Activated CD4-positive, alpha-beta T cell treated with anti-CD3 and anti-CD28 coated beads, Interleukin-2, amount 50 U/mL, for 48 hours (primary cell): ENCODE measurements around the gene SIGLEC10.

Experiments
- DNase-seq, 2 experiments: peaks; one replicate each; pipeline ENCODE4 v3.0.0-alpha.2; 2020

Gene SIGLEC10

DNA sequence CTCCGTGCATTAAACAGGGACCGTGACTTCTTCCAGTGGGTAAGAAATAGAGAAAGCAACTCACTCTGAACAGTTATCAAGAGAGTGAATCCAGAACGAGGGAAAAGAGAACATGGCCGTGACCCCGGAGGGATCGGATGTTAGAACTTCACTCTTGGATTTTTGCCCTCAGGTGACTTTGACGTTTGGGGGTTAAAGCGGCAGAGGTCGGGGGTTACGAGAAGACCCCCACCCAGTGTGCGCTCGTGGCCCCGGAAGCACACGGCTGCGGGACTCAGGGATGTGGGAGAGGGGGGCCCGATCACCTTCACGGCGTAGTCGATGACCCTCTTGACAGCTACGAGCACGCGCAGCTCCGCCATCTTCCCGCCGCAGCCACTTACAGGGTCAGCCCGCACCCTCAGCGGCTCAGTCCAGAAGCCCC lies 51.5 kb downstream of the SIGLEC10 start, which contains the start of gene ETFB:
Gene ETFB (minus strand): TSS at position 424 of the 424 bp plus-strand sequence. CDS start 62 bp downstream, at position 362.
- no peak for DNase-seq

DNA sequence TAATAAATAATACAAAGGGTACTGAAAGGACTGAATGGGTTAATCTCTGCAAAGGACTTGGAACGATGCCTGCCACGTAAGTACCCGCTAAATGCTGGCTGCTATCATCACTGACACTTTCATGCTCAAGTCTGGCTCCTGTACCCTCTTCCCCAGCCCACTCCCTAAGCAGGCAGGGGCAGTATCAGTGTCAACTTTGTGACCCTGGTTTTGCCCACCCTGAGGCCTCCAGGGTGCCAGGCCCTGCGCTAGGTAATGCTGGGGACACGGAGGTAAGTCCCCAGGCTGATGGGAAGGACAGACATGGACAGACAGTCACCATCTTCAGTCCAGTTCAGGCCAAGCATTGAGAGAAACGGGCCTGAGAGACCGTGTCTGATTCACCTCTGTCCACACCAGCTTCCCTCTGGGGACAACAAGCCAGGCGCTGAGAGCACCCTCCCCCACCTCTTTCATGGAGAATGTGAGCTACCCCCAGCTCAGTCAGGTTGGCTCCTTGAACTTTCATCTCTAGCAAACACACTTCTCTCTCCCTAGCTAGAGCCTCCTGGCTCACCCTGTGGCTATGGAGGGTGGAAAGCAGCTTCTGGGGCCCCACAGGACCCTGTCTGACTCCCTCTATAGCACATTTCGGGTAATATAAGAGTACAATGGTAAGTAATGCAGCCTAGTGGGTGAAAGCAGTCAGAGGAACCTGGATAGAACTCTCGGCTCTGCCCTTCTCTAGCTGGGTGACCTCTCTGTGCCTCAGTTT lies 52.1 kb downstream of the SIGLEC10 start:
- DNase-seq: peak in 1 of 2 experiments; percentile 26

DNA sequence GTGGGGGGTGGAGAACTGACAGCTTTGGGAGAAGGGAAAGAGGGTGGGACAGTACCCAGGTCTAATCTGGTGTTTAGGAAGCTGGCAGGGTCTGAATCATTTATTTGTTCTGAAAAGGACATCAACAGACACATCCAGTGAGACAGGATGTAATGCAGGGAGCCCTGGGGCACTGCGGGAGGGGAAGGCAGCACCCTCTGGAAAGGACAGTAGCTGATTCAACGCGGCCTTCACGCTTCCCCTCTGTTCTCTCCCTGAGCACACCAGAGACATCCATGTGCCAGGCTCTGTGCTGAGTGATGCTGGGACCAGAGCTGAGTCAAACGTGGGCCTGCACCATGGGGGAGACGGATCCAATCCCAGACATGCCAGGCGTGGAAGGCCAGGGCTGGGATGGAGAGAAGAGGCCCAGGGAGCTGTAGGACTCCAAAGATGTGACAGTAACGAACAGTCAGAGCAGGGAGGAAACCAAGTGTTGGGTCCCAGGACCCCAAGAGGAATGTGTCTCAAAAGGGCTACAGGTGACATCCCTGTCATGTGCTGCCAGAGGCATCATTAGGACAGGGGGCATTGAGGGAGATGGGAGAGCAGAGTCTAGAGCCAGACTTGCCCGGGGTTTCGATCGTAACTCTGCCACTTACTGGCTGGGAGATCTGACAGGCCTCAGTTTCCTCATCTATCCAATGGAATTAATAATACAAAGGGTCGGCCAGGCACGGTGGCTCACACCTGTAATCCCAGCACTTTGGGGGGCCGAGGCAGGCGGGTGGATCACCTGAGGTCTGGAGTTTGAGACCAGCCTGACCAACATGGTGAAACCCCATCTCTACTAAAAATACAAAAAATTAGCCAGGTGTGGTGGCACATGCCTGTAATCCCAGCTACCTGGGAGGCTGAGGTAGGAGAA lies 53.0 kb downstream of the SIGLEC10 start:
- DNase-seq: no peak

DNA sequence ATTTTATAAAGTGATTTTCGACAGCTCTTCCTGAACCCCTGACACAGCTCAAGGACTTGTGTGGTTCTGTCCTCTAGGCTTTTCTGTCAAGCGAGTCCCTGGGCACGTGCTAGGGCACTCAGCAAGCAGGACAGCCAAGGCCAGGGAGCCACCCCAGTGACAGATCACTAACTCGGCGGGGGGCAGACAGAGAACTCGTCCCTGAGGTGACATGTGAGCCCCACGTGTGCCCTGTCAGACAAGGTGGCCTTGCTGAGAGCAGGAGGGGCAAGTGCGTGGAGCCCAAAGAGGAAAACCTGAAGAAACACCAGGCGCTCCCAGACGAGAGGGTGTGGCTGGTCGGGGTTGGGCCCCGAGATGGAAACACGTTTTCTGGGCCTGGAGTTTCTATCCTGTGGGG lies 56.2 kb downstream of the SIGLEC10 start:
- DNase-seq: no peak
